SK-N-SH (cell line): ENCODE measurements around the gene RAPGEF1.

Experiments
- CHD2 ChIP-seq: fragments of 150-350 bp; IDR thresholded peaks from 2 replicates; pipeline ENCODE4 v1.6.1; 2018; ENCODE audit warnings: low read length; ENCODE audit not compliant: partially characterized antibody
- CTCF ChIP-seq: fragments of 200-600 bp; sonication (generic); IDR thresholded peaks from 2 replicates; pipeline ENCODE4 v1.6.1; 2017; ENCODE audit warnings: antibody characterized with exemption, mild to moderate bottlenecking, moderate library complexity
- GATA2 ChIP-seq: sonication (generic); formaldehyde crosslinking; IDR thresholded peaks from 2 replicates; pipeline ENCODE4 v1.5.0; 2020; ENCODE audit warnings: mild to moderate bottlenecking, missing genetic modification reagents
- IRF3 ChIP-seq: fragments of 150-350 bp; IDR thresholded peaks from 2 replicates; pipeline ENCODE4 v1.6.1; 2016; ENCODE audit warnings: mild to moderate bottlenecking, low read depth, low read length
- MAX ChIP-seq: IDR thresholded peaks from 2 replicates; pipeline ENCODE4 v1.4.0; 2012; ENCODE audit warnings: low read depth
- NFIC ChIP-seq: IDR thresholded peaks from 2 replicates; pipeline ENCODE4 v1.4.0; 2012; ENCODE audit warnings: borderline replicate concordance
- PBX3 ChIP-seq: IDR thresholded peaks from 2 replicates; pipeline ENCODE4; 2012
- RAD21 ChIP-seq: IDR thresholded peaks from 2 replicates; pipeline ENCODE4 v1.6.1; 2012; ENCODE audit warnings: mild to moderate bottlenecking, low read length
- RCOR1 ChIP-seq: fragments of 150-350 bp; IDR thresholded peaks from 2 replicates; pipeline ENCODE4 v1.6.1; 2017; ENCODE audit warnings: antibody characterized with exemption, low read length
- REST ChIP-seq: IDR thresholded peaks from 2 replicates; pipeline ENCODE4 v1.6.1; 2012; ENCODE audit warnings: mild to moderate bottlenecking, low read depth, low read length, moderate library complexity
- RFX5 ChIP-seq: IDR thresholded peaks from 2 replicates; pipeline ENCODE4 v1.6.1; 2012; ENCODE audit warnings: mild to moderate bottlenecking, improper control_type of control experiment, low read length
- SIN3A ChIP-seq: IDR thresholded peaks from 2 replicates; pipeline ENCODE4 v1.6.1; 2012; ENCODE audit warnings: low read depth, mild to moderate bottlenecking, low read length, moderate library complexity, borderline replicate concordance
- TEAD4 ChIP-seq: IDR thresholded peaks from 2 replicates; pipeline ENCODE4 v1.4.0; 2012; ENCODE audit warnings: mild to moderate bottlenecking, borderline replicate concordance; ENCODE audit not compliant: insufficient read depth
- USF2 ChIP-seq: fragments of 150-350 bp; IDR thresholded peaks from 2 replicates; pipeline ENCODE4 v1.6.1; 2017; ENCODE audit warnings: antibody characterized with exemption, low read length, low read depth, borderline replicate concordance

- TF ChIP-seq RAD21 (no peak), CHD2 (no peak), REST (no peak), GATA2 (CRISPR knock-in tag) (no peak), CTCF (no peak), SIN3A (no peak), TEAD4 (no peak), MAX (no peak), IRF3 (no peak), RCOR1 (no peak), RFX5 (no peak), NFIC (no peak), PBX3 (no peak), USF2 (no peak)
These were observed 122.3 kb downstream of the RAPGEF1 start for GRCh38 chr9:131617611-131618010.
